ENCODE results near the gene GPR84.

Gene GPR84

DNA sequence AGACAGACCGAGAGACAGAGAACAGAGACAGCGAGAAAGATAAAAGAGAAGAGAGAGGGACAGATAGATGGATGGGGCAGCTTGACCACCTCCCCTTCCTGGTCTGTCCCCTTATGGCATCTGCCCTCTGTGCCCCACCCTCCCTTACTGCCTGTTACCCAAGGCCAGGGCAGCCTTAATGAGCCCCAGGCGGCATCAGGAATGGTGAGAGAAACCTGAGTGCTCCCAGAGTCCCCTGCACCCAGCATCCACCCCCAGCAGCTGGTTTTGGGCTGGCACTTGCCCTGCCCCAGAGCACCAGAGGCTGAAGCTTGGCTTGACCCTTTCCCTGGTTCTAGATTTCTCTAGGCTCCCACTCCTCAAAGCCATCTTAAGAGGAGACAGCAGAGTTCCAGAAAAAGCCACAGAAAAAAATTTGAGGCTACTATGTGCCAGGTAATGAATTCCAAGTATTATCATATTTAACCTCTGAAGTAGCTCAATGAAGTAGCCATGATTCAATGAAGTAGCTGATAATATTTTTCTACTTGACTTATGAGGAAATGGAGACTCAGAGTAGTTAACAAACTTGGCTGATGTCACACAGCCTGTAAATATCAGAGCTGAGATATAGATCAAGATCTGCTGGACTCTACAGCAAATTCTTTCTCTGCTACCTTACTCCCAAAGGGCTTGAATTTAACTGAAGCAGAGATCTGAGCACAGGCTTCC, 22.3 kb upstream of the GPR84 start:
- CTCF ChIA-PET, result interaction anchor here (0.6 to 1.5 kb wide), 5 partner anchors 7 to 51 kb away, joined by 3 to 16 read pairs (median 3); no protein-coding TSS in a partner anchor
- TF ChIP-seq HDGF (IDR thresholded peaks at IDR 0.05; ENCODE audit: borderline replicate concordance) (no peak), ARNT (IDR thresholded peaks at IDR 0.05) (no peak), BHLHE40 (IDR thresholded peaks at IDR 0.05; ENCODE audit: borderline replicate concordance) (no peak), PKNOX1 (IDR thresholded peaks at IDR 0.05) (no peak), NFRKB (IDR thresholded peaks at IDR 0.05) (no peak), LEF1 (IDR thresholded peaks at IDR 0.05; ENCODE audit: borderline replicate concordance) (no peak), L3MBTL2 (conservative IDR thresholded peaks at IDR 0.05) (no peak), FOXK2 (IDR thresholded peaks at IDR 0.05) (no peak), TARDBP (IDR thresholded peaks at IDR 0.05) (no peak), FOXM1 (IDR thresholded peaks at IDR 0.05; ENCODE audit: borderline replicate concordance) (no peak)
- POLR2A ChIA-PET, result no interaction called here

GRCh38 chr12:54385251-54385914, 21.1 kb upstream of the GPR84 start:
- no peak for DNase-seq (ENCODE audit: extremely low spot score)
- CTCF ChIA-PET, result interaction anchor here (0.6 to 1.8 kb wide), 4 partner anchors 17 to 53 kb away, joined by 3 to 4 read pairs (median 3); no protein-coding TSS in a partner anchor
- no peak for TF ChIP-seq CTBP1 (IDR thresholded peaks at IDR 0.05; ENCODE audit: borderline replicate concordance)
- POLR2A ChIA-PET, result no interaction called here

More for the DNA sequence above, 22.3 kb upstream of the GPR84 start:
- no peak for DNase-seq (ENCODE audit: extremely low spot score)

DNA sequence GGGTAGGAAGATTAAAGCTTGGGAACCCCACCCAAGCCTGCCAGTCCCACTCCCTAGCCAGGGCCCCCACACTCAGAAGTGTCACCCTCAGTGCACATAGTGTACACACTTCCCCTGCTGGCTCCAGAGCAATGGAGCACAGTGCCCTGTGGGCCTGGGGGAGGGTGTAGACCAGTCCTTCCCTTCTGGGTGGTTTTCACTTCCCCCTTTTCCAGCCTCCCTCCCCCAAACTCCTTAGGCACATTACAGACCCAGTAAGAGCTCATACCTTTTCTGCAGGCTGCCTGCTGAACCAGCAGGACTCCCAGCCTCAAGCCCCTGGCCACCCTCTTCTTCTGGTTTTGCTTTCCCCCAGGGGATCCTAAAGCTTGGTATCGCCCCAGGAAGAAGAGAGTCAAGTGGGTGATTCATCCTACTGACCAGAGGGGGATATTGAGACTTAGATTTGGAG, 20.3 kb upstream of the GPR84 start, which contains the start of gene ZNF385A:
TSS of gene ZNF385A (minus strand) at position 143 of the 451 bp plus-strand sequence. CDS start 219 bp downstream, outside the sequence.
- DNase-seq (ENCODE audit: extremely low spot score), result no peak
- TF ChIP-seq FOXA1 (IDR thresholded peaks at IDR 0.05), result no peak
- no peak for TF ChIP-seq ZNF384 (IDR thresholded peaks at IDR 0.05)
- TF ChIP-seq L3MBTL2 (conservative IDR thresholded peaks at IDR 0.05), result no peak
- no peak for TF ChIP-seq FOXM1 (IDR thresholded peaks at IDR 0.05; ENCODE audit: borderline replicate concordance)
- no peak for TF ChIP-seq NFRKB (IDR thresholded peaks at IDR 0.05)
- TF ChIP-seq CTBP1 (IDR thresholded peaks at IDR 0.05; ENCODE audit: borderline replicate concordance), result no peak
- TF ChIP-seq FOXK2 (IDR thresholded peaks at IDR 0.05), result no peak
- no peak for TF ChIP-seq LEF1 (IDR thresholded peaks at IDR 0.05; ENCODE audit: borderline replicate concordance)
- no peak for TF ChIP-seq PKNOX1 (IDR thresholded peaks at IDR 0.05)
- no peak for TF ChIP-seq HDGF (IDR thresholded peaks at IDR 0.05; ENCODE audit: borderline replicate concordance)
- TF ChIP-seq ELF4 (IDR thresholded peaks at IDR 0.05), result no peak
- TF ChIP-seq BHLHE40 (IDR thresholded peaks at IDR 0.05; ENCODE audit: borderline replicate concordance), result no peak
- no peak for TF ChIP-seq TARDBP (IDR thresholded peaks at IDR 0.05)
- no peak for TF ChIP-seq SP1 (IDR thresholded peaks at IDR 0.05)
- no peak for TF ChIP-seq SUZ12 (IDR thresholded peaks at IDR 0.05)
- no peak for TF ChIP-seq ARNT (IDR thresholded peaks at IDR 0.05)
- POLR2A ChIA-PET, result no interaction called here
- CTCF ChIA-PET, result interaction anchor here (0.7 to 1.8 kb wide), 3 partner anchors 14 to 19 kb away, joined by 4 read pairs; no protein-coding TSS in a partner anchor

DNA sequence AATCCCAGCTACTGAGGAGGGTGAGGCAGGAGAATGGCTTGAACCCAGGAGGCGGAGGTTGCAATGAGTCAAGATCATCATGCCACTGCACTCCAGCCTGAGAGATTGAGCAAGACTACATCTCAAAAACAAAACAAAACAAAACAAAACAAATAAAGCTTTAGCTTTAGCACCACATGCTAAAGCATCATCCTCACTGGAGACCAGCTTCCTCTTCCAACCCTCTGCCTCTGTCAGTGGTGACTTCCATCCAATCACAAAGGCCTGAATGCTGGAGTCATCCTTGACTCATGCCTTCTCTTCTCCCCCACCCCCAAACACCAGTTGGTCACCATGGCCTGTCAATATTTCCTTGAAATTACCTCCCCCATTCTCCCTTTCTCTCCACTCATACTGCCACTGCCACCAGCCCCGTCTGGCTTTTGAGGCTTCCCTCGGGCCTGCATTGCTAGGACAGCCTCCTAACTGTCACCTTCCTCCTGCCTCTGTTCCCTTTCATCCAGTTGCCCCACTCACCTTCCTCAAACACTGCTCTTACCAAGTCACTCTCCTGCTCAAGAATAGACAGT, 18.8 kb upstream of the GPR84 start:
- no peak for TF ChIP-seq L3MBTL2 (conservative IDR thresholded peaks at IDR 0.05)
- no peak for TF ChIP-seq BHLHE40 (IDR thresholded peaks at IDR 0.05; ENCODE audit: borderline replicate concordance)
- no peak for TF ChIP-seq HDGF (IDR thresholded peaks at IDR 0.05; ENCODE audit: borderline replicate concordance)
- TF ChIP-seq FOXA1 (IDR thresholded peaks at IDR 0.05), result no peak
- no peak for TF ChIP-seq SP1 (IDR thresholded peaks at IDR 0.05)
- no peak for TF ChIP-seq FOXK2 (IDR thresholded peaks at IDR 0.05)
- TF ChIP-seq PKNOX1 (IDR thresholded peaks at IDR 0.05), result no peak
- TF ChIP-seq TARDBP (IDR thresholded peaks at IDR 0.05), result no peak
- TF ChIP-seq NFRKB (IDR thresholded peaks at IDR 0.05), result no peak
- TF ChIP-seq FOXM1 (IDR thresholded peaks at IDR 0.05; ENCODE audit: borderline replicate concordance), result no peak
- TF ChIP-seq CTBP1 (IDR thresholded peaks at IDR 0.05; ENCODE audit: borderline replicate concordance), result no peak
- TF ChIP-seq SUZ12 (IDR thresholded peaks at IDR 0.05), result no peak
- no peak for TF ChIP-seq LEF1 (IDR thresholded peaks at IDR 0.05; ENCODE audit: borderline replicate concordance)
- TF ChIP-seq ARNT (IDR thresholded peaks at IDR 0.05), result no peak
- TF ChIP-seq ELF4 (IDR thresholded peaks at IDR 0.05), result no peak
- no peak for TF ChIP-seq ZNF384 (IDR thresholded peaks at IDR 0.05)
- CTCF ChIA-PET, result interaction anchor here (1.1 kb wide), 1 partner anchor 16 kb away, joined by 3 read pairs; no protein-coding TSS in a partner anchor
- DNase-seq (ENCODE audit: extremely low spot score), result no peak
- POLR2A ChIA-PET, result no interaction called here

DNA sequence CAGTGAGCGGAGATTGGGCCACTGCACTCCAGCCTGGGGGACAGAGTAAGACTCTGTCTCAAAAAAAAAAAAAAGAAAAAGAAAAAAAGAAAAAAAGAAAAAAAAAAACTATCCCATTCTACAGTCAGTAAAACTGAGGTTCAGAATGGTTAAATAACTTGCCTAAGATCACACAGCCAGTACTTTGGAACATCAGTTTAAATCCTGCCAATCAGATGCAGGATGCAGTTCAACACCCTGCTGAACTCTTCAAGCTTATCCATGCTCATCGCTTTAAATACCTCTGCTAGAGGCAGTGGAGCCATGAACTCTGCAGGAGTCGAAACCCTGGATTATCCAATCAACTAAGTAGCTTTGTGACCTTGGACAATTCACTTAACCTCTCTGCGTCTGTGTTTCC, 16.9 kb upstream of the GPR84 start:
- TF ChIP-seq SP1 (IDR thresholded peaks at IDR 0.05) (no peak), L3MBTL2 (conservative IDR thresholded peaks at IDR 0.05) (no peak), ELF4 (IDR thresholded peaks at IDR 0.05) (no peak), ARNT (IDR thresholded peaks at IDR 0.05) (no peak), HDGF (IDR thresholded peaks at IDR 0.05; ENCODE audit: borderline replicate concordance) (no peak), BHLHE40 (IDR thresholded peaks at IDR 0.05; ENCODE audit: borderline replicate concordance) (no peak), SUZ12 (IDR thresholded peaks at IDR 0.05) (no peak)
- CTCF ChIA-PET, result interaction anchor here (0.8 to 2.7 kb wide), 3 partner anchors 10 to 12 kb away, joined by 3 to 38 read pairs (median 4); no protein-coding TSS in a partner anchor
- DNase-seq (ENCODE audit: extremely low spot score), result no peak
- POLR2A ChIA-PET, result no interaction called here
